HG03439 (cell line): Measurements from ENCODE around the gene GMFB.

Experiments used
- ATAC-seq: cut with Tn5 transposase; IDR thresholded peaks from one replicate; pipeline ENCODE4 v1.9.1; 2021; ENCODE audit warnings: mild to moderate bottlenecking, moderate library complexity; ENCODE audit not compliant: unreplicated experiment

Gene GMFB

GRCh38 chr14:54488646-54489317 is at the start of gene GMFB:
GMFB (minus strand) TSS chr14:54488980; CDS start chr14:54488927, 53 bp downstream.
- peak; percentile 92 for ATAC-seq

GRCh38 chr14:54538055-54538454 is 49.3 kb upstream of the GMFB start:
- ATAC-seq, result no peak

- ATAC-seq, result no peak
Measured at GRCh38 chr14:54537651-54538050, 48.9 kb upstream of the GMFB start.

- ATAC-seq, result no peak
Measured at GRCh38 chr14:54535646-54536045, 46.9 kb upstream of the GMFB start.

- no peak for ATAC-seq
Measured at GRCh38 chr14:54535126-54535525, 46.3 kb upstream of the GMFB start.

GRCh38 chr14:54533100-54533499 is 44.3 kb upstream of the GMFB start:
- ATAC-seq, result peak; percentile 11

GRCh38 chr14:54532111-54533012 is 43.6 kb upstream of the GMFB start:
- ATAC-seq, result peak; percentile 73

- no peak for ATAC-seq
Measured at GRCh38 chr14:54529811-54530210, 41.0 kb upstream of the GMFB start.

- no peak for ATAC-seq
Measured at GRCh38 chr14:54528973-54529372, 40.2 kb upstream of the GMFB start.

GRCh38 chr14:54524410-54524809 is 35.6 kb upstream of the GMFB start:
- ATAC-seq, result no peak

GRCh38 chr14:54516709-54517108 is 27.9 kb upstream of the GMFB start:
- ATAC-seq, result no peak

- no peak for ATAC-seq
Measured at GRCh38 chr14:54515670-54516069, 26.9 kb upstream of the GMFB start.

- ATAC-seq, result no peak
Measured at GRCh38 chr14:54512393-54512792, 23.6 kb upstream of the GMFB start.

GRCh38 chr14:54509546-54510501 is 21.0 kb upstream of the GMFB start, which contains the start of gene CGRRF1:
CGRRF1 (plus strand) TSS chr14:54509906; CDS start chr14:54509960, 54 bp downstream.
- peak; percentile 91 for ATAC-seq

- no peak for ATAC-seq
Measured at GRCh38 chr14:54503486-54503885, 14.7 kb upstream of the GMFB start.

- no peak for ATAC-seq
Measured at GRCh38 chr14:54502602-54503001, 13.8 kb upstream of the GMFB start.

GRCh38 chr14:54501480-54501879 is 12.7 kb upstream of the GMFB start:
- ATAC-seq, result no peak

- ATAC-seq, result no peak
Measured at GRCh38 chr14:54500744-54501143, 12.0 kb upstream of the GMFB start.

GRCh38 chr14:54498579-54498978 is 9.8 kb upstream of the GMFB start:
- no peak for ATAC-seq

- no peak for ATAC-seq
Measured at GRCh38 chr14:54498095-54498531, 9.3 kb upstream of the GMFB start.

- ATAC-seq, result no peak
Measured at GRCh38 chr14:54497224-54497623, 8.4 kb upstream of the GMFB start.
